Measurements from ENCODE around the gene HRH3. TPM values are rescaled to one million over a fixed set of nuclear protein-coding genes. Genes with fewer than 3 reads are reported as not detected.

Gene HRH3
- total and polyA plus RNA-seq, 2 donors = 0.05 TPM; not detected in 1

- H3K4me1 ChIP-seq (ENCODE audit: control insufficient read depth in 2 of 2, insufficient read depth in 2 of 2, low read length in 2 of 2) = peaks cover 2% of the 10 kb centered on the region in 2 donors
- H3K4me3 ChIP-seq (ENCODE audit: low read length in 2 of 2) = no peak overlapping the region
- H3K36me3 ChIP-seq (ENCODE audit: control insufficient read depth in 2 of 2, insufficient read depth in 2 of 2, low read length in 1 of 2) = peaks cover 2 to 25% of the 10 kb centered on the region in 2 donors
- WGBS = 98% methylated on average over 19 of the region's 19 CpGs
- H3K27ac ChIP-seq (ENCODE audit: low read depth in 1 of 2, low read length in 1 of 2) = no peak overlapping the region
- no peak for DNase-seq (ENCODE audit: low read depth in 6 of 9, low spot score in 9 of 9)
- no peaks in the 10 kb centered on the region for H3K9me3 ChIP-seq (ENCODE audit: control insufficient read depth in 2 of 2, insufficient read depth in 1 of 2, low read length in 1 of 2)
- H3K27me3 ChIP-seq (ENCODE audit: control insufficient read depth in 2 of 2, insufficient read depth in 1 of 2, low read length in 1 of 2) = no peaks in the 10 kb centered on the region
These were observed 41.5 kb downstream of the HRH3 start for GRCh38 chr20:62178316-62179161.

DNA sequence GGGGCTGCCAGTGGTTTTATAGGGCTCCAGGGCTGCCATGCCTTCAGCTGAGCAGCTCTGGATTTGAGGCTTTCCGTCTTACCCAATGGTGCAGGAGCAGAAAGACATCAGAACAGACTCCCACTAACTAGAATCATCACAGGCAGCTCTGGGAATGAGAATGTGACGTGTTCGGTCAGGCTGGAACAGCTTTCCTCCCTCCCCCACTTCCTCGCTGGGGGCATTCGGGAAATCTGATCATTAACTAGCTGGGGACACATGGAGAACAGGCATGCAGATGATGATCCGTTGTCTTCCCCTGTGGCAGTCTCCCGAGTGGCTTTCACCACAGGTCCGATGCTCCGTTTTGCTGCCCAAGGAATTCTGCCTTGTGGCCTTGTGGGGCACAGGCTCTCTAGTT, 42.8 kb downstream of the HRH3 start:
- no peaks in the 10 kb centered on the region for H3K27me3 ChIP-seq (ENCODE audit: control insufficient read depth in 2 of 2, insufficient read depth in 1 of 2, low read length in 1 of 2)
- 97% methylated on average over 9 of the region's 9 CpGs for WGBS
- H3K4me1 ChIP-seq (ENCODE audit: control insufficient read depth in 2 of 2, insufficient read depth in 2 of 2, low read length in 2 of 2) = no peaks in the 10 kb centered on the region
- DNase-seq (ENCODE audit: low read depth in 6 of 9, low spot score in 9 of 9) = no peak
- H3K27ac ChIP-seq (ENCODE audit: low read depth in 1 of 2, low read length in 1 of 2) = no peak overlapping the region
- peaks cover 2 to 36% of the 10 kb centered on the region in 2 donors for H3K36me3 ChIP-seq (ENCODE audit: control insufficient read depth in 2 of 2, insufficient read depth in 2 of 2, low read length in 1 of 2)
- no peak overlapping the region for H3K4me3 ChIP-seq (ENCODE audit: low read length in 2 of 2)
- no peaks in the 10 kb centered on the region for H3K9me3 ChIP-seq (ENCODE audit: control insufficient read depth in 2 of 2, insufficient read depth in 1 of 2, low read length in 1 of 2)

GRCh38 chr20:62176866-62177265, 43.2 kb downstream of the HRH3 start:
- Histone ChIP-seq H3K27ac (ENCODE audit: low read depth in 1 of 2, low read length in 1 of 2) (no peak overlapping the region), H3K4me3 (ENCODE audit: low read length in 2 of 2) (no peak overlapping the region), H3K27me3 (ENCODE audit: control insufficient read depth in 2 of 2, insufficient read depth in 1 of 2, low read length in 1 of 2) (no peaks in the 10 kb centered on the region), H3K9me3 (ENCODE audit: control insufficient read depth in 2 of 2, insufficient read depth in 1 of 2, low read length in 1 of 2) (no peaks in the 10 kb centered on the region), H3K36me3 (ENCODE audit: control insufficient read depth in 2 of 2, insufficient read depth in 2 of 2, low read length in 1 of 2) (peaks cover 2 to 36% of the 10 kb centered on the region in 2 donors), H3K4me1 (ENCODE audit: control insufficient read depth in 2 of 2, insufficient read depth in 2 of 2, low read length in 2 of 2) (no peaks in the 10 kb centered on the region)
- 97% methylated on average over 15 of the region's 15 CpGs for WGBS
- no peak for DNase-seq (ENCODE audit: low read depth in 6 of 9, low spot score in 9 of 9)

DNA sequence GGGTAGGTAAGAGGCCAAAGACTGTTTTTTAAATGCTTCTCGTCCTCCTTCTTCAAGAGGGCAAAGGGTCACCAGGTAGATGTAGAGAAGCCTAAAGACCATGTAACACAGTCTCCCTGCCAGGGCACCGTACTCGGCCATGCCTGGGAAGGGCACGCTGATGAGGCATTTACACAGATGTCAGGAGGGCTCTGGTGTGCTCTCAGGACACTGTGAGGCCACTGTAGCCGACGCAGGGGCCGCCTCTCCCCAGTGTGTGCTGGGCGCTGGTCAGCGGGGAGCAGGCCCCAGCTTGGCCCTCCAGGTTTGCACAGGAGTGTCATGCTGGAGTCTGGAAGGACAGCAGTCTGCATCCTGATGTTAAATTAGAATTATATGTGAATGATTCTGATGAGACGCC, 44.4 kb downstream of the HRH3 start:
- no peak overlapping the region for H3K4me3 ChIP-seq (ENCODE audit: low read length in 2 of 2)
- DNase-seq (ENCODE audit: low read depth in 6 of 9, low spot score in 9 of 9) = no peak
- no peaks in the 10 kb centered on the region for H3K9me3 ChIP-seq (ENCODE audit: control insufficient read depth in 2 of 2, insufficient read depth in 1 of 2, low read length in 1 of 2)
- H3K4me1 ChIP-seq (ENCODE audit: control insufficient read depth in 2 of 2, insufficient read depth in 2 of 2, low read length in 2 of 2) = no peaks in the 10 kb centered on the region
- WGBS = over 99% methylated on average over 10 of the region's 10 CpGs
- H3K27ac ChIP-seq (ENCODE audit: low read depth in 1 of 2, low read length in 1 of 2) = no peak overlapping the region
- no peaks in the 10 kb centered on the region for H3K27me3 ChIP-seq (ENCODE audit: control insufficient read depth in 2 of 2, insufficient read depth in 1 of 2, low read length in 1 of 2)
- peaks cover 2 to 36% of the 10 kb centered on the region in 2 donors for H3K36me3 ChIP-seq (ENCODE audit: control insufficient read depth in 2 of 2, insufficient read depth in 2 of 2, low read length in 1 of 2)

DNA sequence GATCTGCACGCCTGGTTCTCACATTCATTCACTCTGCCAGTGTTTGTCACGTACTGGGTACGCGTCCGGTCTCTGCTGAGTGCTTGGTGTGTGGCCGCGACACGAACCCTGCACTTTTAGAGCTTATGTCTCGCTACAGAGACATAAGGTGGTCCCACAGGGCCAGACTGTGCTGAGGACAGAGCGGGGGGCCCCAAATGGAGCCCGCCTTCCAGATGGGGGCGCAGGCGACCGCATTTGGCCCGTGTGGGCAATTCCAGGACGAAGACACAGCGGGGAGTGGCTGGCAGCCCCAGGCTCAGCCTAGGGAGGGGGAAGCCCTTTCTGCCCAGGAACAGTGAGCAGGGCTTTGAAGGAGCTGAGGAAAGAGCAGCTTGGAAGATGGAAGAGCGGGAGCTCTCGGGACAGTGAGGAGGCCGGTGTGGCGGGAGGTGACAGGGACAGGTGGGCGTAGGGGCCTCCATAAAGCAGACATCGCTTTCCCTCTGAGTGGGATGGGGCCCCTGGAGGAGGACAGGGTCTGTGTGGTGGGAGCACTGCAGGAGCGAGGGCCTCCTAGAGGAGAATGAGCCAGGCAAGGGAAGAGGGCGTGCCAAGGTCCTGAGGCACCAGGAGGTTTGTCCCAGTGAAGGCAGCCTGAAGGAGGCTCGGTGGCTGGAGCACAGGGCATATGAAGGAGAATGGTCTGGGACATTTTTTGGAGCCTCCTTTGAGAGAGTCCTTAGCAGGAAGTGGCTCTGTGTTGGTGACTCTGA, 45.0 kb downstream of the HRH3 start:
- H3K27ac ChIP-seq (ENCODE audit: low read depth in 1 of 2, low read length in 1 of 2) = no peak overlapping the region

DNA sequence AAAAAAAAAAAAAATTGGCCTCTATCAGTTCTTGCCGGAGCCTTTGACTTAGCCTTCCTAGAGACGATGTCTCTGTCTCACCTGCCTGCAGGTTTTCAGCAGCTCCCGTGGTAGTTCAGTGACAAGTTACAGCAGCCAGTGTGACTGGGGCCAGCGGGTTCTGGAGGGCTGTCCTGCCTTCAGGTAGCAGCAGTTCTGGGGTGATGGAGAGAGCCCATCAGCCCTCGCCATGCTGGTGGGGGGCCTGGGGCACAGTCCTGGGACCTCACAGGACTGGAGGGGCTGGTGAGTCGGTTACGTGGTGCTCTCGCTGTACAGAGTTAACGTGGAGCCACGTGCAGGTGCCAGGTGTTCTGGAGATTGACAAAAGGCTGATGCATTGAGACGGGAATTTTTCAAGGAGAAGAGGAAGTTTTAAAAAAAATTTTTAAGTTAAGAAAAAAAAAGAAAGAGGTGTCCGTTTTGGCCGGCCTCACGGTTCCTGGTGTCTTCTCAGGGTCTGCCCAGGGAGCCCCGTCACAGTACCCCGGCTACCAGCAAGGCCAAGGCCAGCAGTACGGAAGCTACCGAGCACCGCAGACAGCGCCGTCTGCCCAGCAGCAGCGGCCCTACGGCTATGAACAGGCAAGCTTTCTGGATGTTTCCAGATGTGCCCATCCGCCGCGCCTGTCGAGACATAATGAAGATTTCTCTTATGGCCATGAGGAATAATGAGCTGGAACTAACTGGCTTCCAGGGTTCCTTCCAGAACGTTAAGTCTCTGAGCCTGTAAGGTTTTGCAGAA, 45.9 kb downstream of the HRH3 start:
- H3K4me3 ChIP-seq (ENCODE audit: low read length in 2 of 2) = no peak overlapping the region

More for the DNA sequence above, 45.0 kb downstream of the HRH3 start:
- H3K4me1 ChIP-seq (ENCODE audit: control insufficient read depth in 2 of 2, insufficient read depth in 2 of 2, low read length in 2 of 2) = no peaks in the 10 kb centered on the region
- WGBS = 98% methylated on average over 26 of the region's 26 CpGs
- H3K9me3 ChIP-seq (ENCODE audit: control insufficient read depth in 2 of 2, insufficient read depth in 1 of 2, low read length in 1 of 2) = no peaks in the 10 kb centered on the region
- peaks cover 2 to 40% of the 10 kb centered on the region in 2 donors for H3K36me3 ChIP-seq (ENCODE audit: control insufficient read depth in 2 of 2, insufficient read depth in 2 of 2, low read length in 1 of 2)
- no peaks in the 10 kb centered on the region for H3K27me3 ChIP-seq (ENCODE audit: control insufficient read depth in 2 of 2, insufficient read depth in 1 of 2, low read length in 1 of 2)
- H3K4me3 ChIP-seq (ENCODE audit: low read length in 2 of 2) = no peak overlapping the region
- no peak for DNase-seq (ENCODE audit: low read depth in 6 of 9, low spot score in 9 of 9)

DNA sequence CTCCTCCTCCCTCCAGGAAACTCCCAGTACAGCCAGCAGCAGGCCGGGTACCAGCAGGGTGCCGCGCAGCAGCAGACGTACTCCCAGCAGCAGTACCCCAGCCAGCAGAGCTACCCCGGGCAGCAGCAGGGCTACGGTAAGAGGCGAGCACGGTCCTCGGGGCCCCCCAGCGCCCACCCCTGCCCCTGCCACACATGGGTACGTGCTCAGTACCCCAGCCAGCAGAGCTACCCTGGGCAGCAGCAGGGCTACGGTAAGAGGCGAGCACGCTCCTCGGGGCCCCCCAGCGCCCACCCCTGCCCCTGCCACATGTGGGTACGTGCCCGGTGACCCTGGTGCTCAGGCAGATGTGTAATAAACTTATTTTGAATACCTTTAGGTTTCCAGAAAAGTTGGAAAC, 47.4 kb downstream of the HRH3 start:
- DNase-seq (ENCODE audit: low read depth in 6 of 9, low spot score in 9 of 9) = no peak
- H3K9me3 ChIP-seq (ENCODE audit: control insufficient read depth in 2 of 2, insufficient read depth in 1 of 2, low read length in 1 of 2) = no peaks in the 10 kb centered on the region

More for the DNA sequence above, 45.9 kb downstream of the HRH3 start:
- Histone ChIP-seq H3K9me3 (ENCODE audit: control insufficient read depth in 2 of 2, insufficient read depth in 1 of 2, low read length in 1 of 2) (no peaks in the 10 kb centered on the region), H3K27ac (ENCODE audit: low read depth in 1 of 2, low read length in 1 of 2) (no peak overlapping the region), H3K36me3 (ENCODE audit: control insufficient read depth in 2 of 2, insufficient read depth in 2 of 2, low read length in 1 of 2) (peaks cover 3 to 38% of the 10 kb centered on the region in 2 donors), H3K4me1 (ENCODE audit: control insufficient read depth in 2 of 2, insufficient read depth in 2 of 2, low read length in 2 of 2) (no peaks in the 10 kb centered on the region), H3K27me3 (ENCODE audit: control insufficient read depth in 2 of 2, insufficient read depth in 1 of 2, low read length in 1 of 2) (no peaks in the 10 kb centered on the region)
- DNase-seq (ENCODE audit: low read depth in 6 of 9, low spot score in 9 of 9) = no peak
- WGBS = 98% methylated on average over 28 of the region's 28 CpGs

DNA sequence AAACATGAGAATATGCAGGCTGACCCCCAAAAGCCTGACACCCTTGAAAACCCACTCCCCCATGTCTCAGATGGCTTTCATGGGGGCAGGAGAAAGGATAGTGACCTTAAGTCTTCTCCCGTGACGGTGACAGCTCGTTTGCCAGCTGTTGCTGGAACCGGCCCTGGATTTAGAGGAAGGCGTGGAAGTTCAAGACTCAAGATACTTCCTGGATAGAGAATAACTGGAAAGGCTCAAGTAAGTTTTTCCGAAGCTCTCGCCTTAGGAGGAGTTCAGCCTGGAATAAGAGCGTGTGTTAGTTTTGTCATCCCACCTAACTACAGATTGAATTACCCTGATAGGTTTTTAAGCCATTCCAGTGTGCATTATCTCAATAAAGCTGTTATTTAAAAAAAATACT, 48.8 kb downstream of the HRH3 start:
- Histone ChIP-seq H3K27ac (ENCODE audit: low read depth in 1 of 2, low read length in 1 of 2) (no peak overlapping the region), H3K9me3 (ENCODE audit: control insufficient read depth in 2 of 2, insufficient read depth in 1 of 2, low read length in 1 of 2) (no peaks in the 10 kb centered on the region), H3K4me3 (ENCODE audit: low read length in 2 of 2) (no peak overlapping the region), H3K36me3 (ENCODE audit: control insufficient read depth in 2 of 2, insufficient read depth in 2 of 2, low read length in 1 of 2) (peaks cover 12 to 56% of the 10 kb centered on the region in 2 donors), H3K4me1 (ENCODE audit: control insufficient read depth in 2 of 2, insufficient read depth in 2 of 2, low read length in 2 of 2) (no peaks in the 10 kb centered on the region), H3K27me3 (ENCODE audit: control insufficient read depth in 2 of 2, insufficient read depth in 1 of 2, low read length in 1 of 2) (no peaks in the 10 kb centered on the region)
- 96% methylated on average over 8 of the region's 8 CpGs for WGBS
- no peak for DNase-seq (ENCODE audit: low read depth in 6 of 9, low spot score in 9 of 9)

More for the DNA sequence above, 47.4 kb downstream of the HRH3 start:
- no peak overlapping the region for H3K4me3 ChIP-seq (ENCODE audit: low read length in 2 of 2)
- no peaks in the 10 kb centered on the region for H3K4me1 ChIP-seq (ENCODE audit: control insufficient read depth in 2 of 2, insufficient read depth in 2 of 2, low read length in 2 of 2)
- 95% methylated on average over 18 of the region's 18 CpGs for WGBS
- peaks cover 12 to 50% of the 10 kb centered on the region in 2 donors for H3K36me3 ChIP-seq (ENCODE audit: control insufficient read depth in 2 of 2, insufficient read depth in 2 of 2, low read length in 1 of 2)
- H3K27me3 ChIP-seq (ENCODE audit: control insufficient read depth in 2 of 2, insufficient read depth in 1 of 2, low read length in 1 of 2) = no peaks in the 10 kb centered on the region
- H3K27ac ChIP-seq (ENCODE audit: low read depth in 1 of 2, low read length in 1 of 2) = no peak overlapping the region
